Esophagus muscularis mucosa (tissue), 4 donors: ENCODE data around the gene PRMT5. TPM values are rescaled to one million over a fixed set of nuclear protein-coding genes. Genes with fewer than 3 reads are reported as not detected.

Experiments
- DNase-seq: peaks from one replicate; pipeline ENCODE4 v3.0.0-alpha.2; 2017; ENCODE audit errors: extremely low spot score
- H3K27ac ChIP-seq, 4 donors: fragments of 200-600 bp; sonication (generic); replicated peaks in 1 of 4; 1 replicate in 3 of 4; 2 replicates in 1 of 4; pipeline ENCODE4 v1.5.1; 2016 to 2019; ENCODE audit warnings: mild to moderate bottlenecking in 1 of 4
- H3K27me3 ChIP-seq, 4 donors: fragments of 200-600 bp; sonication (generic); one replicate each; pipeline versions ENCODE4 v1.5.1 to v1.6.0; 2016 to 2019
- H3K36me3 ChIP-seq, 4 donors: fragments of 200-600 bp; sonication (generic); one replicate each; pipeline ENCODE4 v1.5.1; 2016 to 2019
- H3K4me1 ChIP-seq, 4 donors: fragments of 200-600 bp; sonication (generic); one replicate each; pipeline ENCODE4 v1.5.1; 2016 to 2019
- H3K4me3 ChIP-seq, 4 donors: fragments of 200-600 bp; sonication (generic); 1 replicate in 2 of 4; 2 replicates in 2 of 4; pipeline ENCODE4 v1.5.1; 2016 to 2019; ENCODE audit warnings: mild to moderate bottlenecking in 4 of 4, moderate library complexity in 1 of 4
- H3K9me3 ChIP-seq, 4 donors: fragments of 200-600 bp; sonication (generic); 1 replicate in 3 of 4; 2 replicates in 1 of 4; pipeline ENCODE4 v1.5.1; 2016 to 2019
- EP300 ChIP-seq: sonication (generic); formaldehyde crosslinking; IDR thresholded peaks from one replicate; pipeline ENCODE4 v1.6.1; 2017; ENCODE audit warnings: antibody characterized with exemption
- POLR2A ChIP-seq: fragments of 450-650 bp; IDR thresholded peaks from one replicate; pipeline ENCODE4 v1.6.1; 2017; ENCODE audit warnings: antibody characterized with exemption, moderate library complexity, mild to moderate bottlenecking, low read depth
- POLR2AphosphoS5 ChIP-seq, 2 donors: sonication (generic); formaldehyde crosslinking; IDR thresholded peaks; one replicate each; pipeline ENCODE4 v1.6.1; 2017; ENCODE audit warnings: antibody characterized with exemption in 2 of 2
- WGBS: methylation state at CpG from one replicate; pipeline ENCODE4 v1.1.5; 2018; 5-methylcytosine and 5-hydroxymethylcytosine counted together
- intact Hi-C: fragments of 100-400 bp; cut with DNase I; formaldehyde crosslinking; loops from one replicate; pipeline ENCODE4 v1.15.1; 2023
- total RNA-seq, 4 donors: library from RNA; depleted of rRNA; stranded (reverse); fragments of >200 nt; gene quantifications; one replicate each; pipeline versions ENCODE4 v1.1.0 to v1.2.1, GENCODE V29; 2016
- TF ChIP-seq, protein P1 (sequence below), 3 experiments: fragments of 200-600 bp in 2 of 3; fragments of 450-650 bp in 1 of 3; sonication (generic) in 2 of 3; IDR thresholded peaks; one replicate each; pipeline ENCODE4 v1.5.1; 2017 to 2019; ENCODE audit warnings: antibody characterized with exemption in 3 of 3, mild to moderate bottlenecking in 2 of 3, moderate library complexity in 1 of 3

Gene PRMT5
- total RNA-seq, 4 donors from 2014 or later, result 35.5 to 51.0 (median 44.8) TPM

DNA sequence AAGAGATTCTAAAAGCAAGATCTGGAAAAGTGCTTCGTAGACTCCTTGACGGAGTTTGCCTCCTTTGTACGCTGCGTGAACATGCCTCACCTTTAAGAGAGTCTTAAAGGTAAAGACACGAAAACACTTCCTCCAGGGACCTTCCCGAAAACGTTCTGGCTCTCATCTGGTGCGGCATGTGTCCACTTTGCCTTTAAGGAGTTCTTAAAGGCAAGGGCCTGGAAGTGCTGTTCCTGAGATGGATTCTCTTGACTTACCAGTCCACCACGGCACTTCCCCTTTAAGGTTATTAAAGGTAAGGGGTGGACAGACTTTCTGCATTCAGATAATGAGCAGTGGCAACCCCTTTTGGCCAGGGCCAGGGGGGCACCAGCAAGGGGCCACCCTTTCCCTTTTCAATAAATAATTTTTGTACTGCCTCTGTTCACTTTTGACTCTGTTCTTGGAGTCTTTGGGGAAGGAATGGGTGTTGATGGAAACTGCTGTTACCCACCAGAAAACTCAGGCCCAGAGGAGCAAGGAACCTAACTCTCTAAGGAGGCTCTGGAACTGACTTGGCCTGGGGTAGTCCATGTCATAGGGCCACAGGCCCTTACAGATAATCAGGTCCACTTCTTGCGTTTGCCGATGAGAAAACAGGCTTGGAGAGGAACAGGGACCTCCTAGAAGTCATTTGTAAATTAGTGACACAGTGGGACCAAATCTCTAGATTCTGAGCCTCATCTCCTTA, 41.8 kb downstream of the PRMT5 start:
- Histone ChIP-seq H3K27ac (peak overlapping the region; percentile 38 to 75 (median 55)), H3K4me3 (peak overlapping the region; percentile 57 to 74 (median 59)), H3K27me3 (peaks cover 0 to 5% (median 0%) of the 10 kb centered on the region in 4 donors), H3K4me1 (peaks cover 20 to 39% (median 32%) of the 10 kb centered on the region in 4 donors), H3K9me3 (no peaks in the 10 kb centered on the region), H3K36me3 (no peaks in the 10 kb centered on the region)
- TF ChIP-seq POLR2A (no peak), POLR2AphosphoS5 (IDR thresholded peaks at IDR 0.05) (peak in 1 of 2 donors; percentile 3), EP300 (no peak)
- TF ChIP-seq, protein P1, sequence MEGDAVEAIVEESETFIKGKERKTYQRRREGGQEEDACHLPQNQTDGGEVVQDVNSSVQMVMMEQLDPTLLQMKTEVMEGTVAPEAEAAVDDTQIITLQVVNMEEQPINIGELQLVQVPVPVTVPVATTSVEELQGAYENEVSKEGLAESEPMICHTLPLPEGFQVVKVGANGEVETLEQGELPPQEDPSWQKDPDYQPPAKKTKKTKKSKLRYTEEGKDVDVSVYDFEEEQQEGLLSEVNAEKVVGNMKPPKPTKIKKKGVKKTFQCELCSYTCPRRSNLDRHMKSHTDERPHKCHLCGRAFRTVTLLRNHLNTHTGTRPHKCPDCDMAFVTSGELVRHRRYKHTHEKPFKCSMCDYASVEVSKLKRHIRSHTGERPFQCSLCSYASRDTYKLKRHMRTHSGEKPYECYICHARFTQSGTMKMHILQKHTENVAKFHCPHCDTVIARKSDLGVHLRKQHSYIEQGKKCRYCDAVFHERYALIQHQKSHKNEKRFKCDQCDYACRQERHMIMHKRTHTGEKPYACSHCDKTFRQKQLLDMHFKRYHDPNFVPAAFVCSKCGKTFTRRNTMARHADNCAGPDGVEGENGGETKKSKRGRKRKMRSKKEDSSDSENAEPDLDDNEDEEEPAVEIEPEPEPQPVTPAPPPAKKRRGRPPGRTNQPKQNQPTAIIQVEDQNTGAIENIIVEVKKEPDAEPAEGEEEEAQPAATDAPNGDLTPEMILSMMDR (IDR thresholded peaks at IDR 0.05), result no peak
- DNase-seq, result no peak
- WGBS, result 23% methylated on average over 11 of the region's 11 CpGs
- intact Hi-C loops, result no loop called here

DNA sequence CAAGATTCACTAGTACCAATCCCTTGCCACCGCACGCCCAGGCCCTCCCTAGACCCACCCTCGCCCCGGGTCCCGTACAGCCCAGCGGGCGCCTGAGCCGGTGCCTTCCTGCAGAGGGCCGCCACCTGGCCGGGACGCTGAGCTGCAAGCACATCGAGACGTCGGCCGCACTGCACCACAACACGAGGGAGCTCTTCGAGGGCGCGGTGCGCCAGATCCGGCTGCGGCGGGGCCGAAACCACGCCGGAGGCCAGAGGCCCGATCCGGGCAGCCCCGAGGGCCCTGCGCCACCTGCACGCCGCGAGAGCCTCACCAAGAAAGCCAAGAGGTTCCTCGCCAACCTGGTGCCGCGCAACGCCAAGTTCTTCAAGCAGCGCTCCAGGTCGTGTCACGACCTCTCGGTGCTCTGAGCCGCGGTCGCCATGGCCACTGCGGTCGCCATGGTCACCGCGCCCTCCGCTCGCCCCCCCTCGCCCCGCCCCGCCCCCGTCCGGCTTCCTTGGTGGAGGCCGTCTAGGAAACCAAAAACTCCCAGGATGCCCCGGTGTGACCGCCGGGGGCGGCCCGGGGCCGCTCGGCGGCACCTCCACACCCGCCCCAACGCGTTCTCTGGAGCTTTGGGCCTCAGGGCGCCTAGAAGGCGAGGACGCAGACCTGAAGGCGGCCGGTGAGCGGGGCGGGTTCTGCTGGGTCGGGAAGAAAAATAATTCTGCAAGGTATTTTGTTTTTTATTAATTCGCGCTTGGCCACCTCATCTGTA, 42.5 kb downstream of the PRMT5 start:
- H3K27ac ChIP-seq, result peak overlapping the region; percentile 38 to 75 (median 55)
- intact Hi-C loops, result no loop called here
- H3K4me1 ChIP-seq, result peaks cover 20 to 42% (median 34%) of the 10 kb centered on the region in 4 donors
- under 1% methylated on average over 24 of the region's 77 CpGs for WGBS
- TF ChIP-seq EP300, result no peak
- TF ChIP-seq POLR2AphosphoS5 (IDR thresholded peaks at IDR 0.05), result peak in 1 of 2 donors; percentile 44
- TF ChIP-seq, protein P1 (IDR thresholded peaks at IDR 0.05), result peak in 1 of 3 experiments; percentile 8
- no peaks in the 10 kb centered on the region for H3K36me3 ChIP-seq
- no peak for DNase-seq
- no peaks in the 10 kb centered on the region for H3K9me3 ChIP-seq
- peaks cover 0 to 5% (median 0%) of the 10 kb centered on the region in 4 donors for H3K27me3 ChIP-seq
- H3K4me3 ChIP-seq, result peak overlapping the region; percentile 57 to 74 (median 59)

DNA sequence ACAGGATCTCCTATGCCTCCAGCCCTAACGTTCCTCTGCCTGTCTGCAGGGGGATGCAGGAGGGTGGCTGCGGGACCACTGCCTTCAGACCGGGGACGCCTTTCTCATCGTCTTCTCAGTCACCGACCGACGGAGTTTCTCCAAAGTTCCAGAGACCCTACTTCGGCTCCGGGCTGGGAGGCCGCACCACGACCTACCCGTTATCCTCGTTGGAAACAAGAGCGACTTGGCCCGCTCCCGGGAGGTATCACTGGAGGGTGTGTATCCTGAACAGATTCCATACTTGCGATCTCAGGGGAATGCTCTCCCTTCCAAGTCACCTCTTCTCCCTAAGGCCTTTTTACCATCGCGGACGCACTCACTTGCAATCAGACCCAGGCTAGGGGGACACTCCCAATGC, 43.2 kb downstream of the PRMT5 start:
- 92% methylated on average over 21 of the region's 21 CpGs for WGBS
- intact Hi-C loops, result no loop called here

DNA sequence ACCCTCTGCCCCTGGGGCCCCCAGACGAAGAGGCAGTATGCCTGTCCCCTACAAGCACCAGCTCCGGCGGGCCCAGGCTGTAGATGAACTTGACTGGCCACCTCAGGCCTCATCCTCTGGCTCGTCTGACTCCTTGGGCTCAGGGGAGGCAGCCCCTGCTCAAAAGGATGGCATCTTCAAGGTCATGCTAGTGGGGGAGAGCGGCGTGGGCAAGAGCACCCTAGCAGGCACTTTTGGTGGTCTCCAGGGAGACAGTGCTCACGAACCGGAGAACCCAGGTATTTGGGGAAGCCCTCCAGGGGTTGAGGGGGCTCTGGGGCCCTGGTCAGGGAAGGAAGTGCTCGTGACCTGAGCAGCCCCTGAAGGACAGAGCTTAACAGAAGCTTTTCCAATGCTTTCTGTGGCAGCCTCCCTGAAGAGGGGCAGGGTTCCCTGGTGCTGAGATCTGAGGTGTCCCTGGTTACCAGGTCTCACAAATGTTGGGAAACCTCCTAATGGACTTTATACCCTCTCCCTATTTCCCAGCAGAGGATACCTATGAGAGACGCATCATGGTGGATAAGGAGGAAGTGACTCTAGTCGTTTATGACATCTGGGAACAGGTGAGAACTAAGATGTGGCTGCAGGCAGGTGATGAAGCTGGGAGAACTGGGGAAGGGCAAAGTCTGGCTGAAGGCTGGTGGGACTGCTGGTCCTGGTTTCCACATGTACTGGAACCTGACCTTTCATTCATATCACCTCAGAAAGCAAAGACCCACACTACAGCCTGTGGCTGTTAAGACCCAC, 44.2 kb downstream of the PRMT5 start:
- Histone ChIP-seq H3K4me3 (no peak overlapping the region), H3K36me3 (peaks cover 0 to under 1% (median 0%) of the 10 kb centered on the region in 4 donors), H3K4me1 (peaks cover 20 to 42% (median 34%) of the 10 kb centered on the region in 4 donors), H3K27ac (no peak overlapping the region), H3K9me3 (no peaks in the 10 kb centered on the region), H3K27me3 (peaks cover 0 to 5% (median 0%) of the 10 kb centered on the region in 4 donors)
- 96% methylated on average over 10 of the region's 11 CpGs for WGBS
- TF ChIP-seq, protein P1 (IDR thresholded peaks at IDR 0.05), result no peak
- TF ChIP-seq EP300 (no peak), POLR2AphosphoS5 (IDR thresholded peaks at IDR 0.05) (no peak), POLR2A (no peak)
- intact Hi-C loops, result no loop called here
- DNase-seq, result no peak

More for the DNA sequence above, 43.2 kb downstream of the PRMT5 start:
- no peak for TF ChIP-seq POLR2A
- TF ChIP-seq EP300, result no peak
- TF ChIP-seq, protein P1 (IDR thresholded peaks at IDR 0.05), result no peak
- TF ChIP-seq POLR2AphosphoS5 (IDR thresholded peaks at IDR 0.05), result no peak
- peak overlapping the region in 2 of 4 donors; percentile 57 to 74 for H3K4me3 ChIP-seq
- H3K9me3 ChIP-seq, result no peaks in the 10 kb centered on the region
- no peak overlapping the region for H3K27ac ChIP-seq
- no peaks in the 10 kb centered on the region for H3K36me3 ChIP-seq
- DNase-seq, result no peak
- peaks cover 0 to 5% (median 0%) of the 10 kb centered on the region in 4 donors for H3K27me3 ChIP-seq
- H3K4me1 ChIP-seq, result peaks cover 20 to 42% (median 34%) of the 10 kb centered on the region in 4 donors
